Lower lobe of right lung (tissue), 2 donors: ENCODE measurements around the gene KCNK15. TPM values are rescaled to one million over a fixed set of nuclear protein-coding genes. Genes with fewer than 3 reads are reported as not detected.

Source experiments
- ATAC-seq, 2 donors: fragments of 200-7000 bp; cut with Tn5 transposase; one replicate each; pipeline ENCODE4 v1.9.1; 2020 to 2022; ENCODE audit warnings: mild to moderate bottlenecking in 2 of 2, moderate library complexity in 2 of 2
- DNase-seq: peaks from one replicate; pipeline ENCODE4 v3.0.0-alpha.2; 2020
- H3K27ac ChIP-seq: fragments of 200-600 bp; one replicate; pipeline ENCODE4 v1.8.0; 2022
- H3K27me3 ChIP-seq: fragments of 200-600 bp; one replicate; pipeline ENCODE4 v1.8.0; 2022; ENCODE audit warnings: low read depth
- H3K36me3 ChIP-seq: fragments of 200-600 bp; one replicate; pipeline ENCODE4 v1.8.0; 2022; ENCODE audit warnings: mild to moderate bottlenecking
- H3K4me1 ChIP-seq: fragments of 200-600 bp; one replicate; pipeline ENCODE4 v1.8.0; 2022
- H3K4me3 ChIP-seq: fragments of 200-600 bp; one replicate; pipeline ENCODE4 v1.8.0; 2022; ENCODE audit warnings: mild to moderate bottlenecking
- H3K9me3 ChIP-seq: fragments of 200-600 bp; one replicate; pipeline ENCODE4 v1.8.0; 2022
- CTCF ChIP-seq: fragments of 200-600 bp; IDR thresholded peaks from one replicate; pipeline ENCODE4 v1.8.0; 2022; ENCODE audit warnings: antibody characterized with exemption, mild to moderate bottlenecking
- intact Hi-C: fragments of 100-400 bp; cut with DNase I; formaldehyde crosslinking; loops from one replicate; pipeline ENCODE4 v1.11.0; 2022
- total RNA-seq: library from RNA; stranded (reverse); fragmentation: NEBNext Ultra II Directional; extraction: Animal tissue kit (Norgen Biotek cat#: 25700); gene quantifications from one replicate; pipeline ENCODE4 v1.2.1, GENCODE V29; 2021
- donor health status: DM: no; HTN: yes; CAD: no; lungs with severe emphysema.

Gene KCNK15
- total RNA-seq, 1 donor from 2014 or later = 0.89 TPM

DNA sequence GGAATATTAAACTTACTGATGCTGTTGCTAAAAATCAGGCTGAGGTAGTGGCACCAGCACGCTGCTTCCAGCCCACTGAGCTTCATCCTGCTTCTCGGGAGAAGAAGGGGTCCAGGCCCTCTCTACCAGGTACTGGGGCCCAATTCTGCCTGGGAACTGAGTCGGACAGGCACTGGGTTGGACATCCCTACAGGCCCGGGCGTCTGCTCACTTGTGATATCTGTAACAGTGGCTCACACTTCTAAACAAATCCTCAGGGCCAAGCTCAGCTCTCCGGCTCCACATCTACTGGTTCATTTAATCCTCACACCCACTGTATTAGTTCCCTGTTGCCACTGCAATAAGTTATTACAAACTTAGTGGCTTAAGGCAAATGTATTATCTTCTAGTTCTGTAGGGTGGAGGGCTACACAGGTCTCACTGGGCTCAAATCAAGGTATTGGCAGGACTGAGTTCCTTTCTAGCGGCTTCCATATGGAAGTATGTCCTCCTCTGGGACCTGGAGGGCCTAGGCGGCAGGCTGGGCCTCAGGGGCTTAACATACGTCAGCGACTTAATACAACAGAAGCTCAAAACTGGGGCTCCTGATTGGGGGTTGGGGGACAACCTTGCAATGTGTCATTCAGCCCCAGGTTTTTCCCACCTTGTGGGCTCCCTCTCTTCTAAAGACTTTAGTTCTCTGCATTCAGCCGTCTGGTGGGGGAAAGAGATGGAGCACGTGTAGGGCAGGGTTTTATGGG is 1.6 kb upstream of the KCNK15 start:
- peaks cover 29% of the 10 kb centered on the region for H3K4me1 ChIP-seq
- DNase-seq (no peak), ATAC-seq (no peak)
- TF ChIP-seq CTCF = no peak
- intact Hi-C loops = loop anchor here (10.0 kb wide), 1 partner anchor 121 kb away; no protein-coding TSS in a partner anchor
- H3K9me3 ChIP-seq = no peaks in the 10 kb centered on the region
- no peaks in the 10 kb centered on the region for H3K36me3 ChIP-seq
- no peak overlapping the region for H3K4me3 ChIP-seq
- H3K27ac ChIP-seq = no peak overlapping the region
- H3K27me3 ChIP-seq = peaks cover 19% of the 10 kb centered on the region

GRCh38 chr20:44745122-44745597 is 505 bp upstream of the KCNK15 start:
- Histone ChIP-seq H3K9me3 (no peaks in the 10 kb centered on the region), H3K27ac (peak overlapping the region; percentile 20), H3K4me1 (peaks cover 33% of the 10 kb centered on the region), H3K27me3 (peaks cover 30% of the 10 kb centered on the region), H3K4me3 (peak overlapping the region; percentile 55), H3K36me3 (no peaks in the 10 kb centered on the region)
- ATAC-seq (no peak), DNase-seq (no peak)
- no peak for TF ChIP-seq CTCF
- intact Hi-C loops = loop anchor here (10.0 kb wide), 1 partner anchor 120 kb away; no protein-coding TSS in a partner anchor

GRCh38 chr20:44746367-44747165 is 901 bp downstream of the KCNK15 start:
- H3K9me3 ChIP-seq = no peaks in the 10 kb centered on the region
- DNase-seq = peak; percentile 58
- H3K4me1 ChIP-seq = peaks cover 35% of the 10 kb centered on the region
- peak; percentile 25 to 37 for ATAC-seq
- TF ChIP-seq CTCF = no peak
- H3K27me3 ChIP-seq = peaks cover 36% of the 10 kb centered on the region
- no peaks in the 10 kb centered on the region for H3K36me3 ChIP-seq
- peak overlapping the region; percentile 55 for H3K4me3 ChIP-seq
- intact Hi-C loops = loop anchor here (10.0 kb wide), 1 partner anchor 118 kb away; no protein-coding TSS in a partner anchor
- H3K27ac ChIP-seq = peak overlapping the region; percentile 42

DNA sequence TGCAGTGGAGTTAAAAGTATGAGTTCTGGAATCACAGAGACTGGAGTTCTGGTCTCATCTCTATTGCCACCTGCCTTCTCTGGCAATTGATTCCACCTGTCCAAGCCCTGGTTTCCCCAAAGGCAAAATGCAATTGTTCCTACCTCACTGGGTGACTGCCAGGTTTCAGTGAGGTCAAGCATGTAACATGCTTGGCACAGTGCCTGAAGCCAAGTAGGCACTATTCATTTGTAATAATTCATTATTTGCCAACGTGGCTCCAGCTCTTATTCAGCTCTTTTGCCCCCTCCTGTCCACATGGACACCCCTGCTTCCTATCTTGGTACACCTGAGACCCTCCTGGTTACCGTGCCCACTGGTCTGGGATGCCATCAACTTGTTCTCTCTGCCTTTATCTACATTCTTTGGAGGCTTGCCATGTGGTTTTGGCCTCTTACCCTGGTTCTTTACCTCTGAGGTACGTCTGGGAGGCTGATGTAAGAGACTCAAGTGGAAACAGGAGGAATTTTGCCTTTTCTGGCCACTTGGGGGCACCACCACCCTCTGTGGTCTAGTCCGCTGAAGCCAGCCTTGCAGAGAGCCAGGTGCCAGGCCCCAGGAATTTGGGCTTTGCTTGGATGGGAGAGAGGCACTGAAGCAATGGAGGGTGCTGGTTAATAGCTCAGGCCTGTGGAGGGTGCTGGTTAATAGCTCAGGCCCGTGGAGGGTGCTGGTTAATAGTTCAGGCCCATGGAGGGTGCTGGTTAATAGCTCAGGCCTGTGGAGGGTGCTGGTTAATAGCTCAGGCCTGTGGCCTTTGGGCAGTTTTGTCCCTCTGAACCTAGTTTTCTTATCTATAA is 1.7 kb downstream of the KCNK15 start:
- no peaks in the 10 kb centered on the region for H3K36me3 ChIP-seq
- H3K27me3 ChIP-seq = peaks cover 39% of the 10 kb centered on the region
- ATAC-seq (peak; percentile 86 to 88), DNase-seq (peak; percentile 84)
- H3K27ac ChIP-seq = peak overlapping the region; percentile 42
- peak; percentile 69 for TF ChIP-seq CTCF
- H3K4me3 ChIP-seq = peak overlapping the region; percentile 55
- H3K4me1 ChIP-seq = peaks cover 35% of the 10 kb centered on the region
- intact Hi-C loops = loop anchor here (10.0 kb wide), 1 partner anchor 117 kb away; no protein-coding TSS in a partner anchor
- H3K9me3 ChIP-seq = no peaks in the 10 kb centered on the region

DNA sequence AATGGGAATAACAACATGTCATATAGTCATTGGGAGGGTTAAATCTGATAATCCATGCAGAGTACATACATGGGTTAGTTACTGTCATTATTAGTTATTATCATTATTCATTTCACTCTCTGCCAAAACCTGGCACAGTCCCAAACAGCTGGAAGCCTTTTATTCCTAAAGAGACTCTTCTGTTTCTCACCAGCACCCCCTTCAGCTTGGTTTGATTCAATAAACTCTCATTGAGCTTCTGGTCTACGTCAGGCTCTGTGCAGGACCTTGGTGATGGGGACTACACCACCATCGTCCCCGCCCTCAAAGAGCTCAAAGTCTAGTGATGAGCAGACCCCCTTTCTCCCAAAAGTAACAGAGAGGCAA is 2.3 kb downstream of the KCNK15 start:
- ATAC-seq (no peak), DNase-seq (no peak)
- H3K4me3 ChIP-seq = no peak overlapping the region
- H3K36me3 ChIP-seq = no peaks in the 10 kb centered on the region
- no peak overlapping the region for H3K27ac ChIP-seq
- H3K4me1 ChIP-seq = peaks cover 35% of the 10 kb centered on the region
- H3K9me3 ChIP-seq = no peaks in the 10 kb centered on the region
- TF ChIP-seq CTCF = no peak
- intact Hi-C loops = loop anchor here (10.0 kb wide), 1 partner anchor 117 kb away; no protein-coding TSS in a partner anchor
- H3K27me3 ChIP-seq = peaks cover 39% of the 10 kb centered on the region
